HepG2 (cell line): Measurements from ENCODE around the gene ZPR1. TPM values are rescaled to one million over a fixed set of nuclear protein-coding genes. Genes with fewer than 3 reads are reported as not detected.

Experiments used
- KAT7 ChIP-seq: IDR thresholded peaks from 2 replicates; pipeline ENCODE4 v1.6.1; 2018; ENCODE audit warnings: borderline replicate concordance, missing compliant biosample characterization
- MTF1 ChIP-seq: sonication (generic); formaldehyde crosslinking; IDR thresholded peaks from 2 replicates; pipeline ENCODE4 v1.5.0; 2020; ENCODE audit warnings: missing genetic modification reagents
- NFKBIZ ChIP-seq: IDR thresholded peaks from 2 replicates; pipeline ENCODE4 v1.6.1; 2018; ENCODE audit warnings: missing genetic modification reagents, missing compliant biosample characterization
- NONO ChIP-seq, 2 experiments: fragments of 450-650 bp in 1 of 2; sonication (generic) in 1 of 2; formaldehyde crosslinking in 1 of 2; IDR thresholded peaks in 1 of 2; conservative IDR thresholded peaks in 1 of 2; 2 replicates each; pipeline versions ENCODE4 v1.6.1 to v1.8.0; 2017 to 2022; ENCODE audit warnings: mild to moderate bottlenecking in 1 of 2, missing genetic modification reagents in 1 of 2, moderate library complexity in 1 of 2
- NR1H2 ChIP-seq: sonication (generic); formaldehyde crosslinking; IDR thresholded peaks from 2 replicates; pipeline ENCODE4 v1.8.1; 2022; ENCODE audit warnings: low read depth, missing genetic modification reagents, borderline replicate concordance
- PAWR ChIP-seq: sonication (generic); formaldehyde crosslinking; IDR thresholded peaks from 2 replicates; pipeline ENCODE4 v1.4.0; 2020; ENCODE audit warnings: missing genetic modification reagents, mild to moderate bottlenecking, borderline replicate concordance
- RBAK ChIP-seq: sonication (generic); formaldehyde crosslinking; IDR thresholded peaks from 2 replicates; pipeline ENCODE4 v1.5.1; 2020; ENCODE audit warnings: mild to moderate bottlenecking, missing genetic modification reagents
- SALL1 ChIP-seq: sonication (generic); formaldehyde crosslinking; IDR thresholded peaks from 2 replicates; pipeline ENCODE4 v1.8.0; 2022; ENCODE audit warnings: mild to moderate bottlenecking, missing genetic modification reagents
- SMAD3 ChIP-seq: sonication (generic); formaldehyde crosslinking; IDR thresholded peaks from 2 replicates; pipeline ENCODE4 v1.4.0; 2020; ENCODE audit warnings: missing genetic modification reagents
- SP1 ChIP-seq, 2 experiments: fragments of 450-650 bp in 1 of 2; sonication (generic) in 1 of 2; formaldehyde crosslinking in 1 of 2; IDR thresholded peaks; 2 replicates each; pipeline versions ENCODE4 v1.4.0 to v1.6.1; 2016 to 2020; ENCODE audit warnings: missing genetic modification reagents in 1 of 2
- U2AF2 ChIP-seq: fragments of 200-400 bp; formaldehyde crosslinking; IDR thresholded peaks from 2 replicates; pipeline ENCODE4 v1.6.1; 2017; ENCODE audit warnings: low read depth, mild to moderate bottlenecking, low read length
- ZNF296 ChIP-seq: sonication (generic); formaldehyde crosslinking; conservative IDR thresholded peaks from 2 replicates; pipeline ENCODE4 v1.5.0; 2020; ENCODE audit warnings: mild to moderate bottlenecking, missing genetic modification reagents
- ZNF383 ChIP-seq: sonication (generic); formaldehyde crosslinking; IDR thresholded peaks from 2 replicates; pipeline ENCODE4 v1.4.0; 2020; ENCODE audit warnings: missing genetic modification reagents, mild to moderate bottlenecking, borderline replicate concordance
- ZNF543 ChIP-seq: sonication (generic); formaldehyde crosslinking; IDR thresholded peaks from 2 replicates; pipeline ENCODE4 v1.4.0; 2020; ENCODE audit warnings: mild to moderate bottlenecking, missing genetic modification reagents
- ZNF558 ChIP-seq: sonication (generic); formaldehyde crosslinking; IDR thresholded peaks from 2 replicates; pipeline ENCODE4 v1.9.0; 2022; ENCODE audit warnings: mild to moderate bottlenecking, missing genetic modification reagents, borderline replicate concordance
- ZNF614 ChIP-seq: IDR thresholded peaks from 2 replicates; pipeline ENCODE4 v1.6.1; 2018; ENCODE audit warnings: missing biosample characterization, missing genetic modification reagents, inconsistent platforms, borderline replicate concordance
- polyA plus RNA-seq, 8 experiments: library from polyadenylated mRNA; depleted of rRNA in 3 of 8; stranded (reverse) in 7 of 8; unstranded in 1 of 8; fragments of >200 nt; fragmentation: Illumina TruSeq in 4 of 8; extraction: Trizol in 4 of 8; gene quantifications; 2 replicates each; pipeline versions ENCODE4 v1.2.1 to v1.2.3, GENCODE V29; 2011 to 2016; ENCODE audit warnings: low read depth in 4 of 8, missing spikeins in 1 of 8, mixed read lengths in 1 of 8; ENCODE audit not compliant: insufficient read depth in 1 of 8
- total RNA-seq, 5 experiments: library from RNA; depleted of rRNA; stranded (reverse); fragments of >200 nt; fragmentation: Illumina TruSeq; extraction: Trizol; gene quantifications; 2 replicates each; pipeline ENCODE4 v1.2.3, GENCODE V29; 2016; ENCODE audit warnings: low read depth in 1 of 5
- TF ChIP-seq, protein P1 (sequence below): IDR thresholded peaks from 2 replicates; pipeline ENCODE4 v1.6.1; 2012; ENCODE audit warnings: low read depth, low read length, improper control_type of control experiment
- TF ChIP-seq, protein P2 (sequence below): sonication (generic); formaldehyde crosslinking; IDR thresholded peaks from 2 replicates; pipeline ENCODE4 v1.4.0; 2020; ENCODE audit warnings: missing genetic modification reagents, borderline replicate concordance
- TF ChIP-seq, protein P3 (sequence below): sonication (generic); formaldehyde crosslinking; IDR thresholded peaks from 2 replicates; pipeline ENCODE4 v1.9.0; 2022; ENCODE audit warnings: low read depth, missing genetic modification reagents
- TF ChIP-seq, protein P4 (sequence below): sonication (generic); formaldehyde crosslinking; IDR thresholded peaks from 2 replicates; pipeline ENCODE4 v1.4.0; 2020; ENCODE audit warnings: mild to moderate bottlenecking, missing genetic modification reagents
- TF ChIP-seq, protein P5 (sequence below): sonication (generic); formaldehyde crosslinking; IDR thresholded peaks from 2 replicates; pipeline ENCODE4 v1.9.0; 2021; ENCODE audit warnings: missing genetic modification reagents, borderline replicate concordance

Gene ZPR1
- total and polyA plus RNA-seq, 2 of the 13 experiments (the other 11 are each of a cell fraction or from before 2014, with no cell fraction given): 40.0 to 79.3 TPM

DNA sequence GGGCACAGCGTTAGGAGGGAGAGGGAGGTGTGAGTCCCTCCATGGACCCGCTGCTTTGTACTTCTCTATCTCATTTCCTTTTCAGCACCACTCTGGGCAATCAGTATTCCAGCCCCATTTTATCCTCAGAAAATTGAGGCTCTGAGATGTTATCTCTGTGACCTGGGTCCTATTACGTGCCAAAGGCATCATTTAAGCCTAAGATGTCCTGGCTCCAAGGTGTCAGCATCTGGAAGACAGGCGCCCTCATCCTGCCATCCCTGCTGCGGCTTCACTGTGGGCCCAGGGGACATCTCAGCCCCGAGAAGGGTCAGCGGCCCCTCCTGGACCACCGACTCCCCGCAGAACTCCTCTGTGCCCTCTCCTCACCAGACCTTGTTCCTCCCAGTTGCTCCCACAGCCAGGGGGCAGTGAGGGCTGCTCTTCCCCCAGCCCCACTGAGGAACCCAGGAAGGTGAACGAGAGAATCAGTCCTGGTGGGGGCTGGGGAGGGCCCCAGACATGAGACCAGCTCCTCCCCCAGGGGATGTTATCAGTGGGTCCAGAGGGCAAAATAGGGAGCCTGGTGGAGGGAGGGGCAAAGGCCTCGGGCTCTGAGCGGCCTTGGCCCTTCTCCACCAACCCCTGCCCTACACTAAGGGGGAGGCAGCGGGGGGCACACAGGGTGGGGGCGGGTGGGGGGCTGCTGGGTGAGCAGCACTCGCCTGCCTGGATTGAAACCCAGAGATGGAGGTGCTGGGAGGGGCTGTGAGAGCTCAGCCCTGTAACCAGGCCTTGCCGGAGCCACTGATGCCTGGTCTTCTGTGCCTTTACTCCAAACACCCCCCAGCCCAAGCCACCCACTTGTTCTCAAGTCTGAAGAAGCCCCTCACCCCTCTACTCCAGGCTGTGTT lies 41.1 kb upstream of the ZPR1 start (continued):
- TF ChIP-seq NR1H2 (CRISPR knock-in tag) (no peak; the same call in 1 of the 2 replicates), PAWR (CRISPR knock-in tag) (no peak), SMAD3 (no peak), ZNF558 (CRISPR knock-in tag) (peak; percentile 14; the same call in 1 of the 2 replicates), ZNF296 (CRISPR knock-in tag) (no peak), U2AF2 (no peak), NONO (IDR thresholded peaks at IDR 0.05) (no peak), NONO (CRISPR knock-in tag; conservative IDR thresholded peaks at IDR 0.05) (peak; percentile 82), NFKBIZ (CRISPR knock-in tag) (no peak), RBAK (CRISPR knock-in tag) (no peak), ZNF543 (no peak; the same call in 1 of the 2 replicates), ZNF383 (0 out of 2 replicates have a peak, but pooled peaks have one; percentile 3), SP1 (IDR thresholded peaks at IDR 0.05) (no peak), SP1 (CRISPR knock-in tag; IDR thresholded peaks at IDR 0.05) (peak; percentile 58), ZNF614 (CRISPR knock-in tag) (no peak; the same call in 1 of the 2 replicates), KAT7 (no peak), SALL1 (CRISPR knock-in tag) (peak; percentile 96), MTF1 (CRISPR knock-in tag) (no peak)
- TF ChIP-seq, protein P1, sequence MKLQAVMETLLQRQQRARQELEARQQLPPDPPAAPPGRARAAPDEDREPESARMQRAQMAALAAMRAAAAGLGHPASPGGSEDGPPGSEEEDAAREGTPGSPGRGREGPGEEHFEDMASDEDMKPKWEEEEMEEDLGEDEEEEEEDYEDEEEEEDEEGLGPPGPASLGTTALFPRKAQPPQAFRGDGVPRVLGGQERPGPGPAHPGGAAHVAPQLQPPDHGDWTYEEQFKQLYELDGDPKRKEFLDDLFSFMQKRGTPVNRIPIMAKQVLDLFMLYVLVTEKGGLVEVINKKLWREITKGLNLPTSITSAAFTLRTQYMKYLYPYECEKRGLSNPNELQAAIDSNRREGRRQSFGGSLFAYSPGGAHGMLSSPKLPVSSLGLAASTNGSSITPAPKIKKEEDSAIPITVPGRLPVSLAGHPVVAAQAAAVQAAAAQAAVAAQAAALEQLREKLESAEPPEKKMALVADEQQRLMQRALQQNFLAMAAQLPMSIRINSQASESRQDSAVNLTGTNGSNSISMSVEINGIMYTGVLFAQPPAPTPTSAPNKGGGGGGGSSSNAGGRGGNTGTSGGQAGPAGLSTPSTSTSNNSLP: 0 out of 2 replicates have a peak, but pooled peaks have one; percentile 17
- TF ChIP-seq, protein P2, sequence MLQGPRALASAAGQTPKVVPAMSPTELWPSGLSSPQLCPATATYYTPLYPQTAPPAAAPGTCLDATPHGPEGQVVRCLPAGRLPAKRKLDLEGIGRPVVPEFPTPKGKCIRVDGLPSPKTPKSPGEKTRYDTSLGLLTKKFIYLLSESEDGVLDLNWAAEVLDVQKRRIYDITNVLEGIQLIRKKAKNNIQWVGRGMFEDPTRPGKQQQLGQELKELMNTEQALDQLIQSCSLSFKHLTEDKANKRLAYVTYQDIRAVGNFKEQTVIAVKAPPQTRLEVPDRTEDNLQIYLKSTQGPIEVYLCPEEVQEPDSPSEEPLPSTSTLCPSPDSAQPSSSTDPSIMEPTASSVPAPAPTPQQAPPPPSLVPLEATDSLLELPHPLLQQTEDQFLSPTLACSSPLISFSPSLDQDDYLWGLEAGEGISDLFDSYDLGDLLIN (CRISPR knock-in tag): no peak
- TF ChIP-seq, protein P3, sequence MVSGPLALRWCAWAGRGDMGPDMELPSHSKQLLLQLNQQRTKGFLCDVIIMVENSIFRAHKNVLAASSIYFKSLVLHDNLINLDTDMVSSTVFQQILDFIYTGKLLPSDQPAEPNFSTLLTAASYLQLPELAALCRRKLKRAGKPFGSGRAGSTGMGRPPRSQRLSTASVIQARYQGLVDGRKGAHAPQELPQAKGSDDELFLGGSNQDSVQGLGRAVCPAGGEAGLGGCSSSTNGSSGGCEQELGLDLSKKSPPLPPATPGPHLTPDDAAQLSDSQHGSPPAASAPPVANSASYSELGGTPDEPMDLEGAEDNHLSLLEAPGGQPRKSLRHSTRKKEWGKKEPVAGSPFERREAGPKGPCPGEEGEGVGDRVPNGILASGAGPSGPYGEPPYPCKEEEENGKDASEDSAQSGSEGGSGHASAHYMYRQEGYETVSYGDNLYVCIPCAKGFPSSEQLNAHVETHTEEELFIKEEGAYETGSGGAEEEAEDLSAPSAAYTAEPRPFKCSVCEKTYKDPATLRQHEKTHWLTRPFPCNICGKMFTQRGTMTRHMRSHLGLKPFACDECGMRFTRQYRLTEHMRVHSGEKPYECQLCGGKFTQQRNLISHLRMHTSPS: peak; percentile 82
- TF ChIP-seq, protein P4, sequence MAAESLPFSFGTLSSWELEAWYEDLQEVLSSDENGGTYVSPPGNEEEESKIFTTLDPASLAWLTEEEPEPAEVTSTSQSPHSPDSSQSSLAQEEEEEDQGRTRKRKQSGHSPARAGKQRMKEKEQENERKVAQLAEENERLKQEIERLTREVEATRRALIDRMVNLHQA (CRISPR knock-in tag): no peak
- TF ChIP-seq, protein P5, sequence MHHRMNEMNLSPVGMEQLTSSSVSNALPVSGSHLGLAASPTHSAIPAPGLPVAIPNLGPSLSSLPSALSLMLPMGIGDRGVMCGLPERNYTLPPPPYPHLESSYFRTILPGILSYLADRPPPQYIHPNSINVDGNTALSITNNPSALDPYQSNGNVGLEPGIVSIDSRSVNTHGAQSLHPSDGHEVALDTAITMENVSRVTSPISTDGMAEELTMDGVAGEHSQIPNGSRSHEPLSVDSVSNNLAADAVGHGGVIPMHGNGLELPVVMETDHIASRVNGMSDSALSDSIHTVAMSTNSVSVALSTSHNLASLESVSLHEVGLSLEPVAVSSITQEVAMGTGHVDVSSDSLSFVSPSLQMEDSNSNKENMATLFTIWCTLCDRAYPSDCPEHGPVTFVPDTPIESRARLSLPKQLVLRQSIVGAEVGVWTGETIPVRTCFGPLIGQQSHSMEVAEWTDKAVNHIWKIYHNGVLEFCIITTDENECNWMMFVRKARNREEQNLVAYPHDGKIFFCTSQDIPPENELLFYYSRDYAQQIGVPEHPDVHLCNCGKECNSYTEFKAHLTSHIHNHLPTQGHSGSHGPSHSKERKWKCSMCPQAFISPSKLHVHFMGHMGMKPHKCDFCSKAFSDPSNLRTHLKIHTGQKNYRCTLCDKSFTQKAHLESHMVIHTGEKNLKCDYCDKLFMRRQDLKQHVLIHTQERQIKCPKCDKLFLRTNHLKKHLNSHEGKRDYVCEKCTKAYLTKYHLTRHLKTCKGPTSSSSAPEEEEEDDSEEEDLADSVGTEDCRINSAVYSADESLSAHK: no peak
